Osteocyte (in vitro differentiated cells): ENCODE data around the gene CALD1. TPM values are rescaled to one million over a fixed set of nuclear protein-coding genes. Genes with fewer than 3 reads are reported as not detected.

ENCODE experiments used
- DNase-seq: peaks from one replicate; pipeline ENCODE4 v3.0.0; 2021; ENCODE audit warnings: mixed read lengths; ENCODE audit not compliant: unreplicated experiment; ENCODE audit errors: extremely low spot score
- H3K27ac Mint-ChIP-seq: one replicate; pipeline ENCODE4 v1.8.0; 2021; ENCODE audit warnings: mild to moderate bottlenecking, mixed read lengths; ENCODE audit not compliant: unreplicated experiment
- H3K27me3 Mint-ChIP-seq: one replicate; pipeline ENCODE4 v1.8.0; 2021; ENCODE audit warnings: mixed read lengths; ENCODE audit not compliant: unreplicated experiment
- H3K36me3 Mint-ChIP-seq: one replicate; pipeline ENCODE4 v1.8.0; 2021; ENCODE audit warnings: mixed read lengths; ENCODE audit not compliant: unreplicated experiment
- H3K4me1 Mint-ChIP-seq: one replicate; pipeline ENCODE4 v1.8.0; 2021; ENCODE audit warnings: mixed read lengths; ENCODE audit not compliant: unreplicated experiment
- H3K4me3 Mint-ChIP-seq: one replicate; pipeline ENCODE4 v1.8.0; 2021; ENCODE audit warnings: mild to moderate bottlenecking, moderate library complexity, mixed read lengths; ENCODE audit not compliant: unreplicated experiment
- H3K9me3 Mint-ChIP-seq: one replicate; pipeline ENCODE4 v1.8.0; 2021; ENCODE audit warnings: mixed read lengths; ENCODE audit not compliant: unreplicated experiment
- total RNA-seq: library from RNA; stranded (reverse); gene quantifications from 2 replicates; pipeline ENCODE4 v1.2.1, GENCODE V29; 2021
- TF ChIP-seq, protein P1 (sequence below): fragments of 200-600 bp; sonication (generic); IDR thresholded peaks from 2 replicates; pipeline ENCODE4 v1.5.0; 2021; ENCODE audit warnings: antibody characterized with exemption, mild to moderate bottlenecking, moderate library complexity

The CALD1 gene
- total RNA-seq, 1 donor from 2014 or later: 807 TPM

- Mint-ChIP-seq H3K27ac (peak overlapping the region; percentile 83), H3K4me3 (no peak overlapping the region), H3K27me3 (no peaks in the 10 kb centered on the region), H3K36me3 (peaks cover 56% of the 10 kb centered on the region), H3K4me1 (peaks cover 81% of the 10 kb centered on the region), H3K9me3 (no peaks in the 10 kb centered on the region)
- DNase-seq: no peak
- TF ChIP-seq, protein P1, sequence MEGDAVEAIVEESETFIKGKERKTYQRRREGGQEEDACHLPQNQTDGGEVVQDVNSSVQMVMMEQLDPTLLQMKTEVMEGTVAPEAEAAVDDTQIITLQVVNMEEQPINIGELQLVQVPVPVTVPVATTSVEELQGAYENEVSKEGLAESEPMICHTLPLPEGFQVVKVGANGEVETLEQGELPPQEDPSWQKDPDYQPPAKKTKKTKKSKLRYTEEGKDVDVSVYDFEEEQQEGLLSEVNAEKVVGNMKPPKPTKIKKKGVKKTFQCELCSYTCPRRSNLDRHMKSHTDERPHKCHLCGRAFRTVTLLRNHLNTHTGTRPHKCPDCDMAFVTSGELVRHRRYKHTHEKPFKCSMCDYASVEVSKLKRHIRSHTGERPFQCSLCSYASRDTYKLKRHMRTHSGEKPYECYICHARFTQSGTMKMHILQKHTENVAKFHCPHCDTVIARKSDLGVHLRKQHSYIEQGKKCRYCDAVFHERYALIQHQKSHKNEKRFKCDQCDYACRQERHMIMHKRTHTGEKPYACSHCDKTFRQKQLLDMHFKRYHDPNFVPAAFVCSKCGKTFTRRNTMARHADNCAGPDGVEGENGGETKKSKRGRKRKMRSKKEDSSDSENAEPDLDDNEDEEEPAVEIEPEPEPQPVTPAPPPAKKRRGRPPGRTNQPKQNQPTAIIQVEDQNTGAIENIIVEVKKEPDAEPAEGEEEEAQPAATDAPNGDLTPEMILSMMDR: no peak
Measured at GRCh38 chr7:134856091-134856490, 76.7 kb downstream of the CALD1 start.

GRCh38 chr7:134856691-134857090, 77.3 kb downstream of the CALD1 start:
- no peak for DNase-seq
- no peaks in the 10 kb centered on the region for H3K9me3 Mint-ChIP-seq
- no peak overlapping the region for H3K4me3 Mint-ChIP-seq
- peak overlapping the region; percentile 83 for H3K27ac Mint-ChIP-seq
- H3K27me3 Mint-ChIP-seq: no peaks in the 10 kb centered on the region
- H3K36me3 Mint-ChIP-seq: peaks cover 55% of the 10 kb centered on the region
- peaks cover 76% of the 10 kb centered on the region for H3K4me1 Mint-ChIP-seq
- TF ChIP-seq, protein P1: no peak

DNA sequence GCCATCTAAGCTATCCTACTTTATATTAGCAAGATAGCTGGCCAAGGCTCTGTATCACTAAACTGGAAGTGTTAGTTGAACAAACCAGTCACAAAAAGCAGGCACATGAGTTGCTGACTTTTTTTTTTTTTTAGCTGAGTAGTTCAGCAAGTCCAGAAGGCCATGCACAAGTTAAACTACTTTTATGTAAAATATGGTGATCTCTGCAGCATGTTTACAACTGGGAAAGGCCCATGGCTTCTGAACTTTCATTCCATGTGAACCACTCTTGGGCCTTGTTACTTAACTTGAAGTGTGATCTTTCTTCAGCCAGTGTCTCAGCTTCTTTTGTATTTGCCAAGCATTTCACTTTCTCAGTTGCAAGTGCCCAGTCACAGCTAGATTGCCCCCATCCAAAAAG, 78.5 kb downstream of the CALD1 start:
- no peak for DNase-seq
- Mint-ChIP-seq H3K27ac (peak overlapping the region; percentile 58), H3K27me3 (no peaks in the 10 kb centered on the region), H3K4me3 (no peak overlapping the region), H3K9me3 (no peaks in the 10 kb centered on the region), H3K4me1 (peaks cover 64% of the 10 kb centered on the region), H3K36me3 (peaks cover 46% of the 10 kb centered on the region)
- TF ChIP-seq, protein P1: no peak

- no peak for DNase-seq
- no peaks in the 10 kb centered on the region for H3K9me3 Mint-ChIP-seq
- H3K4me1 Mint-ChIP-seq: peaks cover 59% of the 10 kb centered on the region
- H3K27ac Mint-ChIP-seq: no peak overlapping the region
- TF ChIP-seq, protein P1: no peak
- H3K27me3 Mint-ChIP-seq: no peaks in the 10 kb centered on the region
- H3K4me3 Mint-ChIP-seq: no peak overlapping the region
- peaks cover 38% of the 10 kb centered on the region for H3K36me3 Mint-ChIP-seq
Measured at GRCh38 chr7:134859783-134860182, 80.3 kb downstream of the CALD1 start.

DNA sequence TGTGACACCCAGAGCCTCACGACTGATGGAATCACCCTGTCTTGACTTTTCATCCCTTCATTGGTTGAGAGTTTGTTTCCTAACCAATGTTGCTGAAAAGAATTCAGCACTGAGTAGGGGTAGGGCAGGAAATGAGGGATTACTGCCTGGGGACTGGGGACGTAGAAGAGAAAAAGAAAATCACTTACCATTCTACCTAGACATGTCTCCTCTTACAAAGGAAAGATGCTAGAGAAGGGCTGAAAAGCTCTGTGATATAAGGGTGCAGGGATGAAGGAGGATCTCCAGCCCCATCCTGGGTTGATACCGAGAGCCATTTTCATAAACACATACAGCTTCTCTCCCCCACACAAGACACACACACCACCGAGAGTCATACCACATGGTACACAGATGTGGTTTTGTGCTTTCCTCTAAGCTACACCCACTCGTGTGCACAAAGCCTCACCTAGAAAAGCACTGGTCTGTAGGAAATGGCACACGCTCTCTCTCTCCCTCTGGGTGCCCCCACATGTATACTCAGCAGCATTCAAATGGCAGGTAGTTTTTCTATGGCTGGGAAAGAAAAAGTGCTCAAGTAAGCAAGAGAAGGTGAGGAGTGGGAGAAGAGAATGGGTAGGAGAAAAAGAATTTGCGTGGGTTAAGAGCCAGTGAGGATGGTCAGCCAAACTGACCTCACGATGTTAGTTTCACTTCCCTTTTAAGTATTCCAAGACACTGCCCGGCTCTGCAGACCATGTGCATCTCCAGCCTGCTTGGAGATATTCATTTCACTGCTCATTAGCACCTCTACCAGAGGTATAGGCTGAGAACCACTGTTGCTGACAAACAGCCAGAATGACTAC, 85.8 kb downstream of the CALD1 start:
- Mint-ChIP-seq H3K36me3 (peaks cover 43% of the 10 kb centered on the region), H3K4me3 (peak overlapping the region; percentile 61), H3K27ac (peak overlapping the region; percentile 89), H3K4me1 (peaks cover 68% of the 10 kb centered on the region), H3K27me3 (no peaks in the 10 kb centered on the region), H3K9me3 (no peaks in the 10 kb centered on the region)
- DNase-seq: no peak
- TF ChIP-seq, protein P1: no peak
